ENCODE measurements around the gene GALNT10. TPM values are rescaled to one million over a fixed set of nuclear protein-coding genes. Genes with fewer than 3 reads are reported as not detected.

Gene GALNT10
- total RNA-seq, 1 donor from 2014 or later: 52.3 TPM

GRCh38 chr5:154193701-154194121 is 3.2 kb downstream of the GALNT10 start:
- H3K27ac ChIP-seq: peak overlapping the region; percentile 8 to 22
- no peak overlapping the region for H3K4me3 ChIP-seq
- H3K9me3 ChIP-seq: no peaks in the 10 kb centered on the region
- intact Hi-C loops (cut with DNase I): loop anchor here (5.0 kb wide), 1 partner anchor 109 kb away; no protein-coding TSS in a partner anchor
- H3K4me1 ChIP-seq: peaks cover 0 to 28% of the 10 kb centered on the region in 2 donors
- H3K27me3 ChIP-seq: no peaks in the 10 kb centered on the region
- no peak for TF ChIP-seq CTCF (IDR thresholded peaks at IDR 0.05)
- peaks cover 0 to 3% of the 10 kb centered on the region in 2 donors for H3K36me3 ChIP-seq
- DNase-seq (ENCODE audit: low spot score in 2 of 2): no peak

GRCh38 chr5:154194345-154195329 is 4.1 kb downstream of the GALNT10 start:
- Histone ChIP-seq H3K9me3 (no peaks in the 10 kb centered on the region), H3K27ac (peak overlapping the region in 1 of 2 donors; percentile 8), H3K27me3 (no peaks in the 10 kb centered on the region), H3K4me1 (peaks cover 0 to 28% of the 10 kb centered on the region in 2 donors), H3K36me3 (peaks cover 0 to 3% of the 10 kb centered on the region in 2 donors), H3K4me3 (no peak overlapping the region)
- DNase-seq (ENCODE audit: low spot score in 2 of 2): no peak
- intact Hi-C loops (cut with DNase I): loop anchor here (5.0 kb wide), 1 partner anchor 108 kb away; no protein-coding TSS in a partner anchor
- no peak for TF ChIP-seq CTCF (IDR thresholded peaks at IDR 0.05)

DNA sequence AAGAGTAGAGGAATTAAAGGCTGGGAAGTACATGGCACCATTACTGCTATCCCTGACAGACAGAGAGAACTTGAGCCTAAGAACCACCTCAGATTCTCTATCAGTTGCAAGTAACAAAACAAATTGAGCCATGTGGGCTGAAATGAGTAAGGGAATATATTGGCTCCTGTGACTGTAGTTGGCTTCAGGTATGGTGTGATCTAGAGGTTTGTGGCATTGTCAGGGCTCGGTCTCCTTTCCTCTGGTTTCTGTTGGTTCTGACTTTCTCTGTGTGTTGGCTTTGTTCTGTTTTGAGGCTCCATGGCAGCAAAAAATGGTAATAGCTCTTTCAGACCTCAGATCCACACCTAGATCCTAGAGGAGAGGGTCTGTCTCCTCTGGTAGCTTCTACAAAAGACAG is 5.7 kb downstream of the GALNT10 start:
- no peak for DNase-seq (ENCODE audit: low spot score in 2 of 2)
- intact Hi-C loops (cut with DNase I): no loop called here
- no peak overlapping the region for H3K4me3 ChIP-seq
- no peaks in the 10 kb centered on the region for H3K27me3 ChIP-seq
- TF ChIP-seq CTCF (IDR thresholded peaks at IDR 0.05): no peak
- H3K4me1 ChIP-seq: peaks cover 0 to 28% of the 10 kb centered on the region in 2 donors
- H3K36me3 ChIP-seq: peaks cover 0 to 3% of the 10 kb centered on the region in 2 donors
- H3K27ac ChIP-seq: no peak overlapping the region
- H3K9me3 ChIP-seq: no peaks in the 10 kb centered on the region

- no peak for TF ChIP-seq CTCF (IDR thresholded peaks at IDR 0.05)
- Histone ChIP-seq H3K27me3 (no peaks in the 10 kb centered on the region), H3K9me3 (no peaks in the 10 kb centered on the region), H3K4me1 (peaks cover 0 to 21% of the 10 kb centered on the region in 2 donors), H3K4me3 (no peak overlapping the region), H3K36me3 (peaks cover 0 to 3% of the 10 kb centered on the region in 2 donors), H3K27ac (no peak overlapping the region)
- intact Hi-C loops (cut with DNase I): no loop called here
- no peak for DNase-seq (ENCODE audit: low spot score in 2 of 2)
Measured at GRCh38 chr5:154196955-154197652, 6.6 kb downstream of the GALNT10 start.

- Histone ChIP-seq H3K9me3 (no peaks in the 10 kb centered on the region), H3K27ac (no peak overlapping the region), H3K4me1 (peaks cover 0 to 12% of the 10 kb centered on the region in 2 donors), H3K27me3 (no peaks in the 10 kb centered on the region), H3K4me3 (no peak overlapping the region), H3K36me3 (peaks cover 0 to 3% of the 10 kb centered on the region in 2 donors)
- TF ChIP-seq CTCF (IDR thresholded peaks at IDR 0.05): no peak
- intact Hi-C loops (cut with DNase I): no loop called here
- no peak for DNase-seq (ENCODE audit: low spot score in 2 of 2)
Measured at GRCh38 chr5:154197801-154198491, 7.4 kb downstream of the GALNT10 start.
